Pancreas (tissue), 10 donors: ENCODE results near the gene MTHFD1L. TPM values are rescaled to one million over a fixed set of nuclear protein-coding genes. Genes with fewer than 3 reads are reported as not detected.

Source experiments
- ATAC-seq, 4 donors: fragments of 200-7000 bp; cut with Tn5 transposase; one replicate each; pipeline versions ENCODE4 v1.8.0 to v1.9.1; 2020; ENCODE audit warnings: mild to moderate bottlenecking in 4 of 4, moderate library complexity in 4 of 4
- DNase-seq, 6 donors: peaks; one replicate each; pipeline ENCODE4 v3.0.0-alpha.2; 2020
- FAIRE-seq: peaks from 2 replicates; lab custom pipeline; 2012; peaks lifted over from hg19 to GRCh38; lab: Jason Lieb, UNC
- H3K27ac ChIP-seq, 4 donors: fragments of 200-600 bp; sonication (generic); 1 replicate in 3 of 4; 2 replicates in 1 of 4; pipeline versions ENCODE4 v1.5.0 to v1.8.0; 2020
- H3K27me3 ChIP-seq, 4 donors: fragments of 200-600 bp; one replicate each; pipeline ENCODE4 v1.8.0; 2021
- H3K36me3 ChIP-seq, 3 donors: fragments of 200-600 bp; sonication (generic) in 1 of 3; one replicate each; pipeline versions ENCODE4 v1.5.0 to v1.8.0; 2020 to 2021
- H3K4me1 ChIP-seq, 3 donors: fragments of 200-600 bp; one replicate each; pipeline ENCODE4 v1.8.0; 2021
- H3K4me3 ChIP-seq, 4 donors: fragments of 200-600 bp; sonication (generic) in 2 of 4; one replicate each; pipeline versions ENCODE4 v1.5.0 to v1.8.0; 2020 to 2021
- H3K9me3 ChIP-seq, 4 donors: fragments of 200-600 bp; one replicate each; pipeline ENCODE4 v1.8.0; 2021
- CTCF ChIP-seq, 4 donors: fragments of 200-600 bp; sonication (generic) in 3 of 4; IDR thresholded peaks; one replicate each; pipeline versions ENCODE4 v1.5.0 to v1.8.0; 2021; ENCODE audit warnings: antibody characterized with exemption in 4 of 4
- WGBS, 2 donors: extraction: QIAGEN DNeasy Blood & Tissue Kit; methylation state at CpG; one replicate each; pipeline ENCODE4 v1.1.7; 2013; 5-methylcytosine and 5-hydroxymethylcytosine counted together
- intact Hi-C, 3 donors: fragments of 100-400 bp; cut with DNase I; formaldehyde crosslinking; loops; one replicate each; pipeline versions ENCODE4 v1.11.1 to v1.14.2; 2022
- polyA plus RNA-seq, 2 donors: library from polyadenylated mRNA; stranded (reverse); fragments of 200-250 nt; gene quantifications; one replicate each; pipeline ENCODE4 v1.2.3, GENCODE V29; 2013
- total RNA-seq, 6 donors: library from RNA; stranded (reverse); fragmentation: NEBNext Ultra II Directional in 4 of 6; extraction: Animal tissue kit (Norgen Biotek cat#: 25700) in 4 of 6; gene quantifications; one replicate each; pipeline versions ENCODE4 v1.2.1 to v1.2.4, GENCODE V29; 2021 to 2023
- donor health status: healthy with polysubstance abuse.
- donor health status: DM: no; HTN: no; CAD: no; lungs with moderate emphysema.
- donor health status: DM: no; HTN: no; CAD: no.
- donor health status: control.
- donor health status: control.
- donor health status: Bipolar disorder and iron deficiency.
- donor health status: DM: yes; HTN: yes; CAD: no.
- donor health status: DM: no; HTN: no; CAD: no.
- donor health status: DM: no; HTN: no; CAD: no.
- donor health status: DM: yes; HTN: yes; CAD: no.

The MTHFD1L gene
- total and polyA plus RNA-seq, 8 donors: 3.2 to 26.5 (median 9.0) TPM

- WGBS, 2 donors: 84 to 89% methylated on average over 8 of the region's 8 CpGs
- no peaks in the 10 kb centered on the region for H3K4me1 ChIP-seq
- H3K27me3 ChIP-seq: no peaks in the 10 kb centered on the region
- no peak for TF ChIP-seq CTCF (IDR thresholded peaks at IDR 0.05)
- H3K9me3 ChIP-seq: no peaks in the 10 kb centered on the region
- no peak overlapping the region for H3K4me3 ChIP-seq
- H3K27ac ChIP-seq: no peak overlapping the region
- no peaks in the 10 kb centered on the region for H3K36me3 ChIP-seq
- ATAC-seq (no peak), DNase-seq (no peak), FAIRE-seq (no peak)
- intact Hi-C loops: no loop called here
Observed at GRCh38 chr6:150967910-150968309, 102.4 kb downstream of the MTHFD1L start.

DNA sequence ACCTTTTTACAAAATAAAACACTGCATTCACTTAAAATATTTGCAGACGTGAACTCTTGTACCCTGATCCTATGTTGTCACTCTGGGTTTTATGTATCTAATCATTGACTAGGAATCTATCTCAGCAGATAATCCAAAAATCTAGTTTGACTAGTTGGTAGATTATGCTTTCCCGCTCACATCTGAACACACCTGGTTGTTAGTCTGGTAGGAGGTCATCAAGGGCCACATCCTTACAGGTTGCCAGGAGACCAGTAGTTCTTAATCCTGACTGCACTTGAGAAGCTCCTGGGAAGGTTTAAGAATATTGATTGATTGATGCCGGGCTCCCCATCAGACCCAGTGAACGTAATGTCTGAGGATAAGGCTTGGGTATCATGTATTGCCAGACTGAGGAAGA is 104.4 kb downstream of the MTHFD1L start:
- Histone ChIP-seq H3K4me1 (no peaks in the 10 kb centered on the region), H3K9me3 (no peaks in the 10 kb centered on the region), H3K27ac (no peak overlapping the region), H3K4me3 (no peak overlapping the region), H3K36me3 (no peaks in the 10 kb centered on the region), H3K27me3 (no peaks in the 10 kb centered on the region)
- DNase-seq: no peak
- TF ChIP-seq CTCF (IDR thresholded peaks at IDR 0.05): no peak
- WGBS, 2 donors: 89 to 93% methylated on average over 4 of the region's 4 CpGs
- FAIRE-seq: no peak
- no peak for ATAC-seq
- intact Hi-C loops: no loop called here

- 84 to 88% methylated on average over 8 of the region's 8 CpGs for WGBS, 2 donors
- no peaks in the 10 kb centered on the region for H3K27me3 ChIP-seq
- no peak for FAIRE-seq
- ATAC-seq: no peak
- no peak overlapping the region for H3K4me3 ChIP-seq
- no peak for TF ChIP-seq CTCF (IDR thresholded peaks at IDR 0.05)
- DNase-seq: no peak
- no peak overlapping the region for H3K27ac ChIP-seq
- no peaks in the 10 kb centered on the region for H3K4me1 ChIP-seq
- H3K36me3 ChIP-seq: no peaks in the 10 kb centered on the region
- intact Hi-C loops: no loop called here
- no peaks in the 10 kb centered on the region for H3K9me3 ChIP-seq
Observed at GRCh38 chr6:150971219-150971618, 105.7 kb downstream of the MTHFD1L start.

DNA sequence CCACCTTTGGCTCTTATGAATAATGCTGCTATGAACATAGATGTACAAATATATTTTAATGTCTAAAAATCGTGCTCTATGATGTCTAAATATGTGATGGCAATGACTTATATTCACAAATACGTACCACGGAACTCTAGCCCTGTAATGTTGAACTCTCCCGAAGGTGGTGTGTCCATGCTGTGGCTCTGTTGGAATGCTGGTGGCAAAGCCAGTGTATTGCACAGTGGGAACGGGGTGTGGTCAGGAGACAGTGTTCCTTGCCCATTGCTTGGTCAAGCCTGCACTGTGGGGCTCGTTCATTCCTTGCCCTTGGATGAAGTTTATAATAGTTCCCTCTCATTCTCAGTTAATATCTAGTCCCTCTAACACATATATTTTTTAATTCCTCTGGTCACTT is 109.6 kb downstream of the MTHFD1L start:
- Histone ChIP-seq H3K27me3 (no peaks in the 10 kb centered on the region), H3K9me3 (no peaks in the 10 kb centered on the region), H3K36me3 (no peaks in the 10 kb centered on the region), H3K4me1 (no peaks in the 10 kb centered on the region), H3K4me3 (no peak overlapping the region), H3K27ac (no peak overlapping the region)
- FAIRE-seq (no peak), DNase-seq (no peak), ATAC-seq (no peak)
- intact Hi-C loops: no loop called here
- 91 to 93% methylated on average over 6 of the region's 6 CpGs for WGBS, 2 donors
- no peak for TF ChIP-seq CTCF (IDR thresholded peaks at IDR 0.05)

DNA sequence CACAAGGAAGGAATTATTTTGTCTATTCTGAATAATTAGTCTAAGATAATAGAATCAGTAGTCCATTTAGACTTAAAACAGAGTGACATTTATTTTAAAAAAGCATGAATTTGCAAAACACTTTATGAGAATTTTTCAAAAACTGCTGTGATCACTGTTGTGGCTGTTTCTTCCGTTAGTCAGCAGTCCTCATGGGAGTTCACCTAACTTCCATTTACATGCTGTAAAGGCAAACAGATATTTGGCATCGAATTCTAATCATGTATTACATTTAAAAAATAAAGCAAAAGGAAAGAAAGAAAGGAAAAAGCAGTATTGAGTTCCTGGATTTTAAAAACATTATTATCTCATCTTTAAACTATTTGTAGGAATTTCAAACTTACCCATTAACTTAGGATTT is 111.8 kb downstream of the MTHFD1L start:
- WGBS, 2 donors: 67 to 75% methylated on average over 2 of the region's 2 CpGs
- H3K27me3 ChIP-seq: no peaks in the 10 kb centered on the region
- no peak for TF ChIP-seq CTCF (IDR thresholded peaks at IDR 0.05)
- no peak overlapping the region for H3K27ac ChIP-seq
- ATAC-seq: no peak
- no peak for FAIRE-seq
- no peaks in the 10 kb centered on the region for H3K36me3 ChIP-seq
- no peaks in the 10 kb centered on the region for H3K4me1 ChIP-seq
- no peaks in the 10 kb centered on the region for H3K9me3 ChIP-seq
- no peak overlapping the region for H3K4me3 ChIP-seq
- no peak for DNase-seq
- intact Hi-C loops: no loop called here
